Gastrocnemius medialis (tissue), 4 donors: Measurements from ENCODE around the gene TBC1D5.

Source experiments
- CTCF ChIP-seq, 5 experiments: fragments of 450-650 bp in 3 of 5; fragments of 200-600 bp in 2 of 5; sonication (generic) in 2 of 5; IDR thresholded peaks in 4 of 5; conservative IDR thresholded peaks in 1 of 5; 1 replicate in 4 of 5; 2 replicates in 1 of 5; pipeline ENCODE4 v1.5.1; 2016 to 2019; ENCODE audit warnings: antibody characterized with exemption in 5 of 5, mild to moderate bottlenecking in 3 of 5, moderate library complexity in 3 of 5
- POLR2A ChIP-seq, 2 donors: fragments of 450-650 bp; IDR thresholded peaks; one replicate each; pipeline ENCODE4 v1.6.1; 2017; ENCODE audit warnings: antibody characterized with exemption in 2 of 2, mild to moderate bottlenecking in 2 of 2, moderate library complexity in 2 of 2

GRCh38 chr3:17194116-17194515 lies 548.3 kb downstream of the TBC1D5 start:
- TF ChIP-seq POLR2A (IDR thresholded peaks at IDR 0.05): no peak
- no peak for TF ChIP-seq CTCF (IDR thresholded peaks at IDR 0.05 in 4 of 5, conservative IDR thresholded peaks at IDR 0.05 in 1 of 5)
